Endothelial cell of umbilical vein (primary cell): ENCODE data around the gene CPNE1. TPM values are rescaled to one million over a fixed set of nuclear protein-coding genes. Genes with fewer than 3 reads are reported as not detected.

Experiments
- BruUV-seq: library from RNA; stranded (reverse); fragments of 400-500 nt; replicated peaks from 2 replicates; lab custom pipeline; 2021; lab: Mats Ljungman, UMichigan
- CTCF ChIA-PET: fragments of 300-600, 350-600 bp; sonication (Branson Sonifier 250); formaldehyde crosslinking; loops from one replicate; lab custom pipeline; 2021; ENCODE audit warnings: antibody characterized with exemption, inconsistent platforms; lab: Charles Lee
- POLR2A ChIA-PET: fragments of 300-600, 350-600 bp; sonication (Branson Sonifier 250); formaldehyde crosslinking; loops from one replicate; lab custom pipeline; 2021; ENCODE audit warnings: antibody characterized with exemption, inconsistent platforms; lab: Charles Lee
- DNase-seq: peaks from one replicate; pipeline ENCODE4 v3.0.0-alpha.2; 2011; ENCODE audit warnings: low read depth, low spot score
- FAIRE-seq: peaks from 2 replicates; lab custom pipeline; 2011; peaks lifted over from hg19 to GRCh38; lab: Jason Lieb, UNC
- H2AFZ ChIP-seq: 2 replicates; pipeline ENCODE4 v1.6.0; 2012; ENCODE audit warnings: low read depth, low read length, control low read depth, inconsistent platforms
- H3K27ac ChIP-seq: 2 replicates; pipeline ENCODE4 v1.5.1; 2011; ENCODE audit warnings: low read depth, mild to moderate bottlenecking, control low read depth, low read length, moderate library complexity; ENCODE audit not compliant: insufficient read depth
- H3K27me3 ChIP-seq, 2 experiments: 2 replicates each; pipeline versions ENCODE4 v1.6.0 to v1.6.1; 2011; ENCODE audit warnings: low read length in 2 of 2, mixed read lengths in 1 of 2; ENCODE audit not compliant: control insufficient read depth in 2 of 2, insufficient read depth in 2 of 2
- H3K36me3 ChIP-seq, 2 experiments: 2 replicates in 1 of 2; 3 replicates in 1 of 2; pipeline ENCODE4 v1.5.1; 2011; ENCODE audit warnings: low read length in 2 of 2, mild to moderate bottlenecking in 1 of 2, moderate library complexity in 1 of 2; ENCODE audit not compliant: control insufficient read depth in 2 of 2, insufficient read depth in 2 of 2; ENCODE audit errors: extremely low read depth in 1 of 2
- H3K4me1 ChIP-seq: 3 replicates; pipeline ENCODE4 v1.5.1; 2011; ENCODE audit warnings: mild to moderate bottlenecking, low read length; ENCODE audit not compliant: control insufficient read depth, insufficient read depth; ENCODE audit errors: extremely low read depth
- H3K4me2 ChIP-seq: 2 replicates; pipeline ENCODE4 v1.6.1; 2011; ENCODE audit warnings: low read length, control low read depth, mixed read lengths; ENCODE audit not compliant: insufficient read depth
- H3K4me3 ChIP-seq, 3 experiments: fragments of 200-600 bp in 1 of 3; sonication (generic), shearing (Covaris generic) in 1 of 3; replicated peaks in 1 of 3; 2 replicates each; pipeline ENCODE4 v1.5.1; 2011 to 2016; ENCODE audit warnings: control low read depth in 3 of 3, low read length in 3 of 3, mild to moderate bottlenecking in 2 of 3, inconsistent platforms in 1 of 3, low read depth in 1 of 3, moderate library complexity in 1 of 3; ENCODE audit not compliant: insufficient read depth in 1 of 3
- H3K79me2 ChIP-seq: 2 replicates; pipeline ENCODE4 v1.6.0; 2012; ENCODE audit warnings: low read length, inconsistent platforms; ENCODE audit not compliant: control insufficient read depth, insufficient read depth
- H3K9ac ChIP-seq: replicated peaks from 2 replicates; pipeline ENCODE3; 2011; ENCODE audit warnings: low read length, control low read depth; ENCODE audit not compliant: insufficient read depth; ENCODE audit errors: extremely low read depth
- H3K9me1 ChIP-seq: replicated peaks from 3 replicates; pipeline ENCODE4 v1.6.0; 2011; ENCODE audit warnings: mild to moderate bottlenecking, low read length; ENCODE audit not compliant: control insufficient read depth, insufficient read depth; ENCODE audit errors: extremely low read depth
- H3K9me3 ChIP-seq: replicated peaks from 2 replicates; pipeline ENCODE4 v1.5.1; 2012; ENCODE audit warnings: low read length, inconsistent platforms; ENCODE audit not compliant: control insufficient read depth, insufficient read depth
- H4K20me1 ChIP-seq: replicated peaks from 2 replicates; pipeline ENCODE3; 2011; ENCODE audit warnings: mild to moderate bottlenecking, low read length; ENCODE audit not compliant: control insufficient read depth, insufficient read depth; ENCODE audit errors: extremely low read depth
- CTCF ChIP-seq, 2 donors: IDR thresholded peaks; 1 replicate in 1 of 2; 2 replicates in 1 of 2; pipeline ENCODE4 v1.5.1; 2011; ENCODE audit warnings: low read length in 2 of 2, mild to moderate bottlenecking in 2 of 2, moderate library complexity in 2 of 2, control low read depth in 1 of 2, inconsistent platforms in 1 of 2, low read depth in 1 of 2; ENCODE audit not compliant: insufficient read depth in 1 of 2; ENCODE audit errors: extremely low read depth in 1 of 2
- EZH2 ChIP-seq: IDR thresholded peaks from 2 replicates; pipeline ENCODE4 v1.6.1; 2012; ENCODE audit warnings: borderline replicate concordance, low read depth, mild to moderate bottlenecking, moderate library complexity, low read length, inconsistent platforms; ENCODE audit not compliant: severe bottlenecking
- FOS ChIP-seq: IDR thresholded peaks from 2 replicates; pipeline ENCODE4 v1.6.1; 2011; ENCODE audit warnings: mild to moderate bottlenecking, low read length, moderate library complexity, borderline replicate concordance; ENCODE audit not compliant: insufficient read depth
- GATA2 ChIP-seq: IDR thresholded peaks from 2 replicates; pipeline ENCODE4 v1.7.0; 2011; ENCODE audit warnings: low read depth, mild to moderate bottlenecking, moderate library complexity, mixed read lengths, low read length; ENCODE audit not compliant: insufficient read length, insufficient read depth
- JUN ChIP-seq: IDR thresholded peaks from 2 replicates; pipeline ENCODE4 v1.6.1; 2011; ENCODE audit warnings: borderline replicate concordance, low read depth; ENCODE audit not compliant: insufficient read length, insufficient read depth
- MAX ChIP-seq: IDR thresholded peaks from 2 replicates; pipeline ENCODE4 v1.6.1; 2011; ENCODE audit not compliant: insufficient read depth, insufficient read length
- MYC ChIP-seq: IDR thresholded peaks from one replicate; pipeline ENCODE4 v1.6.1; 2011; ENCODE audit warnings: mild to moderate bottlenecking, low read depth, low read length
- POLR2A ChIP-seq: IDR thresholded peaks from 2 replicates; pipeline ENCODE4 v1.6.1; 2012; ENCODE audit warnings: low read depth, mild to moderate bottlenecking, control low read depth, low read length
- POLR2AphosphoS5 ChIP-seq: IDR thresholded peaks from 2 replicates; pipeline ENCODE4 v1.6.1; 2012; ENCODE audit warnings: low read depth, mild to moderate bottlenecking, control low read depth, low read length, moderate library complexity; ENCODE audit not compliant: insufficient read depth
- dilution Hi-C: fragments of 300-500 bp; cut with MboI; formaldehyde crosslinking; loops from one replicate; pipeline ENCODE4 v1.15.0; 2019; ENCODE audit warnings: low sequenced_read_pairs; ENCODE audit not compliant: extremely low pct_ligation_motif_present
- intact Hi-C: fragments of 100-400 bp; cut with micrococcal nuclease; formaldehyde crosslinking; loops from one replicate; pipeline ENCODE4 v1.10.0; 2022
- polyA plus RNA-seq, 4 experiments: library from polyadenylated mRNA; depleted of rRNA in 3 of 4; stranded (reverse) in 3 of 4; unstranded in 1 of 4; fragments of >200 nt; gene quantifications; 2 replicates each; pipeline versions ENCODE4 v1.2.1 to v1.2.3, GENCODE V29; 2011 to 2012; ENCODE audit warnings: missing spikeins in 1 of 4
- total RNA-seq: library from RNA; stranded (reverse); gene quantifications from 2 replicates; pipeline ENCODE4 v1.2.3, GENCODE V29; 2021

The CPNE1 gene
- total and polyA plus RNA-seq, 2 donors (not counting 3 experiments of a cell fraction or from before 2014, with no cell fraction given): 244 to 316 TPM

- ChIA-PET CTCF (no interaction called here), POLR2A (no interaction called here)
Measured at GRCh38 chr20:35641743-35642142, 23.0 kb downstream of the CPNE1 start.

More at GRCh38 chr20:35641743-35642142, 23.0 kb downstream of the CPNE1 start:
- no peak overlapping the region for H3K4me3 ChIP-seq
- no peaks in the 10 kb centered on the region for H3K27me3 ChIP-seq
- dilution Hi-C loops: no loop called here
- no peaks in the 10 kb centered on the region for H3K9me3 ChIP-seq
- DNase-seq (no peak), FAIRE-seq (no peak)
- H3K4me2 ChIP-seq: no peak overlapping the region
- H3K9me1 ChIP-seq: no peaks in the 10 kb centered on the region
- no peak overlapping the region for H2AFZ ChIP-seq
- H3K27ac ChIP-seq: no peak overlapping the region
- no TSS peak for BruUV-seq
- intact Hi-C loops: no loop called here
- peaks cover 3% of the 10 kb centered on the region for H4K20me1 ChIP-seq
- TF ChIP-seq JUN: no peak
- TF ChIP-seq POLR2A: no peak
- no peak for TF ChIP-seq POLR2AphosphoS5
- no peak for TF ChIP-seq CTCF (IDR thresholded peaks at IDR 0.05; ENCODE audit: extremely low read depth in 1 of 2, insufficient read depth in 1 of 2, low read depth in 1 of 2, low read length in 2 of 2)
- TF ChIP-seq FOS: no peak
- no peak for TF ChIP-seq EZH2
- TF ChIP-seq MAX: no peak
- TF ChIP-seq MYC: no peak
- no peak for TF ChIP-seq GATA2
- peaks cover 58% of the 10 kb centered on the region for H3K79me2 ChIP-seq
- no peaks in the 10 kb centered on the region for H3K4me1 ChIP-seq
- no peaks in the 10 kb centered on the region for H3K36me3 ChIP-seq
- H3K9ac ChIP-seq: no peak overlapping the region
